HepG2 (cell line): ENCODE measurements around the gene SLC6A4. TPM values are rescaled to one million over a fixed set of nuclear protein-coding genes. Genes with fewer than 3 reads are reported as not detected.

Source experiments
- BHLHE40 ChIP-seq: IDR thresholded peaks from 2 replicates; pipeline ENCODE4 v1.6.1; 2011; ENCODE audit warnings: low read length, improper control_type of control experiment
- ESRRA ChIP-seq: sonication (generic); formaldehyde crosslinking; IDR thresholded peaks from 2 replicates; pipeline ENCODE4 v1.5.1; 2020; ENCODE audit warnings: mild to moderate bottlenecking, low read depth, missing genetic modification reagents
- HOXD1 ChIP-seq: sonication (generic); formaldehyde crosslinking; IDR thresholded peaks from 2 replicates; pipeline ENCODE4 v1.5.0; 2020; ENCODE audit warnings: missing genetic modification reagents
- ISL2 ChIP-seq: sonication (generic); formaldehyde crosslinking; IDR thresholded peaks from 2 replicates; pipeline ENCODE4 v1.5.0; 2020; ENCODE audit warnings: missing genetic modification reagents
- JARID2 ChIP-seq: sonication (generic); formaldehyde crosslinking; IDR thresholded peaks from 2 replicates; pipeline ENCODE4 v1.8.1; 2023; ENCODE audit warnings: missing genetic modification reagents, inconsistent platforms; ENCODE audit not compliant: insufficient replicate concordance
- KDM4B ChIP-seq: sonication (generic); formaldehyde crosslinking; IDR thresholded peaks from 2 replicates; pipeline ENCODE4 v1.4.0; 2020; ENCODE audit warnings: missing genetic modification reagents
- MNT ChIP-seq: fragments of 450-650 bp; IDR thresholded peaks from 2 replicates; pipeline ENCODE4 v1.6.1; 2016
- NFE2 ChIP-seq: sonication (generic); formaldehyde crosslinking; IDR thresholded peaks from 2 replicates; pipeline ENCODE4 v1.4.0; 2020; ENCODE audit warnings: missing genetic modification reagents
- SIN3B ChIP-seq: fragments of 150-350 bp; IDR thresholded peaks from 2 replicates; pipeline ENCODE4 v1.6.1; 2014; ENCODE audit warnings: low read length
- SNAI1 ChIP-seq: sonication (generic); formaldehyde crosslinking; IDR thresholded peaks from 2 replicates; pipeline ENCODE4 v1.5.0; 2020; ENCODE audit warnings: mild to moderate bottlenecking, missing genetic modification reagents, borderline replicate concordance
- SRY ChIP-seq: sonication (generic); formaldehyde crosslinking; IDR thresholded peaks from 2 replicates; pipeline ENCODE4 v1.8.0; 2022; ENCODE audit warnings: mild to moderate bottlenecking, missing genetic modification reagents
- STAT6 ChIP-seq: sonication (generic); formaldehyde crosslinking; IDR thresholded peaks from 2 replicates; pipeline ENCODE4 v1.4.0; 2020; ENCODE audit warnings: missing genetic modification reagents, mild to moderate bottlenecking, borderline replicate concordance
- TRIM24 ChIP-seq: sonication (generic); formaldehyde crosslinking; IDR thresholded peaks from 2 replicates; pipeline ENCODE4 v1.8.0; 2022; ENCODE audit warnings: mild to moderate bottlenecking, missing genetic modification reagents
- ZFP90 ChIP-seq: sonication (generic); formaldehyde crosslinking; IDR thresholded peaks from 2 replicates; pipeline ENCODE4 v1.8.0; 2022; ENCODE audit warnings: missing genetic modification reagents, mild to moderate bottlenecking, inconsistent platforms, borderline replicate concordance
- ZFX ChIP-seq: sonication (generic); formaldehyde crosslinking; IDR thresholded peaks from 2 replicates; pipeline ENCODE4 v1.4.0; 2020; ENCODE audit warnings: mild to moderate bottlenecking, low read depth, missing genetic modification reagents, moderate library complexity
- ZNF136 ChIP-seq: sonication (generic); formaldehyde crosslinking; IDR thresholded peaks from 2 replicates; pipeline ENCODE4 v1.8.1; 2022; ENCODE audit warnings: low read depth, mild to moderate bottlenecking, moderate library complexity, missing genetic modification reagents
- ZNF484 ChIP-seq: sonication (generic); formaldehyde crosslinking; IDR thresholded peaks from 2 replicates; pipeline ENCODE4 v1.5.1; 2020; ENCODE audit warnings: mild to moderate bottlenecking, low read depth, missing genetic modification reagents, borderline replicate concordance
- ZNF550 ChIP-seq: sonication (generic); formaldehyde crosslinking; IDR thresholded peaks from 2 replicates; pipeline ENCODE4 v1.4.0; 2020; ENCODE audit warnings: mild to moderate bottlenecking, missing genetic modification reagents, borderline replicate concordance
- ZNF558 ChIP-seq: sonication (generic); formaldehyde crosslinking; IDR thresholded peaks from 2 replicates; pipeline ENCODE4 v1.9.0; 2022; ENCODE audit warnings: mild to moderate bottlenecking, missing genetic modification reagents, borderline replicate concordance
- ZNF597 ChIP-seq: sonication (generic); formaldehyde crosslinking; IDR thresholded peaks from 2 replicates; pipeline ENCODE4 v1.5.0; 2020; ENCODE audit warnings: missing genetic modification reagents
- ZSCAN21 ChIP-seq: sonication (generic); formaldehyde crosslinking; IDR thresholded peaks from 2 replicates; pipeline ENCODE4 v1.8.0; 2022; ENCODE audit warnings: mild to moderate bottlenecking, missing genetic modification reagents, moderate library complexity, borderline replicate concordance
- polyA plus RNA-seq, 8 experiments: library from polyadenylated mRNA; depleted of rRNA in 3 of 8; stranded (reverse) in 7 of 8; unstranded in 1 of 8; fragments of >200 nt; fragmentation: Illumina TruSeq in 4 of 8; extraction: Trizol in 4 of 8; gene quantifications; 2 replicates each; pipeline versions ENCODE4 v1.2.1 to v1.2.3, GENCODE V29; 2011 to 2016; ENCODE audit warnings: low read depth in 4 of 8, missing spikeins in 1 of 8, mixed read lengths in 1 of 8; ENCODE audit not compliant: insufficient read depth in 1 of 8
- total RNA-seq, 5 experiments: library from RNA; depleted of rRNA; stranded (reverse); fragments of >200 nt; fragmentation: Illumina TruSeq; extraction: Trizol; gene quantifications; 2 replicates each; pipeline ENCODE4 v1.2.3, GENCODE V29; 2016; ENCODE audit warnings: low read depth in 1 of 5
- TF ChIP-seq, protein P1 (sequence below): sonication (generic); formaldehyde crosslinking; IDR thresholded peaks from 2 replicates; pipeline ENCODE4 v1.4.0; 2020; ENCODE audit warnings: mild to moderate bottlenecking, missing genetic modification reagents
- TF ChIP-seq, protein P2 (sequence below): sonication (generic); formaldehyde crosslinking; IDR thresholded peaks from 2 replicates; pipeline ENCODE4 v1.5.1; 2020; ENCODE audit warnings: missing genetic modification reagents, mild to moderate bottlenecking, borderline replicate concordance

SLC6A4 gene
- total and polyA plus RNA-seq, 2 of the 13 experiments (the other 11 are each of a cell fraction or from before 2014, with no cell fraction given), result 7.6 to 20.3 TPM

GRCh38 chr17:30225919-30226553, 9.5 kb downstream of the SLC6A4 start (continued):
- TF ChIP-seq ZFP90 (CRISPR knock-in tag) (no peak), NFE2 (CRISPR knock-in tag) (no peak), ZNF558 (no peak), ZFX (CRISPR knock-in tag) (no peak), SNAI1 (CRISPR knock-in tag) (no peak), ZNF136 (CRISPR knock-in tag) (no peak), ZNF550 (CRISPR knock-in tag) (no peak), KDM4B (CRISPR knock-in tag) (no peak), HOXD1 (CRISPR knock-in tag) (no peak), SRY (peak; percentile 14; the same call in 1 of the 2 replicates), BHLHE40 (no peak), SIN3B (no peak), TRIM24 (CRISPR knock-in tag) (no peak), ZNF597 (CRISPR knock-in tag) (no peak), ISL2 (CRISPR knock-in tag) (peak; percentile 80), ZNF484 (CRISPR knock-in tag) (no peak), MNT (no peak), JARID2 (no peak), ESRRA (CRISPR knock-in tag) (no peak), ZSCAN21 (no peak), STAT6 (0 out of 2 replicates have a peak, but pooled peaks have one; percentile 50)
- TF ChIP-seq, protein P1, sequence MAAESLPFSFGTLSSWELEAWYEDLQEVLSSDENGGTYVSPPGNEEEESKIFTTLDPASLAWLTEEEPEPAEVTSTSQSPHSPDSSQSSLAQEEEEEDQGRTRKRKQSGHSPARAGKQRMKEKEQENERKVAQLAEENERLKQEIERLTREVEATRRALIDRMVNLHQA (CRISPR knock-in tag), result no peak
- TF ChIP-seq, protein P2, sequence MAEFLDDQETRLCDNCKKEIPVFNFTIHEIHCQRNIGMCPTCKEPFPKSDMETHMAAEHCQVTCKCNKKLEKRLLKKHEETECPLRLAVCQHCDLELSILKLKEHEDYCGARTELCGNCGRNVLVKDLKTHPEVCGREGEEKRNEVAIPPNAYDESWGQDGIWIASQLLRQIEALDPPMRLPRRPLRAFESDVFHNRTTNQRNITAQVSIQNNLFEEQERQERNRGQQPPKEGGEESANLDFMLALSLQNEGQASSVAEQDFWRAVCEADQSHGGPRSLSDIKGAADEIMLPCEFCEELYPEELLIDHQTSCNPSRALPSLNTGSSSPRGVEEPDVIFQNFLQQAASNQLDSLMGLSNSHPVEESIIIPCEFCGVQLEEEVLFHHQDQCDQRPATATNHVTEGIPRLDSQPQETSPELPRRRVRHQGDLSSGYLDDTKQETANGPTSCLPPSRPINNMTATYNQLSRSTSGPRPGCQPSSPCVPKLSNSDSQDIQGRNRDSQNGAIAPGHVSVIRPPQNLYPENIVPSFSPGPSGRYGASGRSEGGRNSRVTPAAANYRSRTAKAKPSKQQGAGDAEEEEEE (CRISPR knock-in tag), result no peak
